ENCODE measurements around the gene DMD.
A peak's percentile ranks its signal among the peaks of the same experiment; 100 is the strongest.

Gene DMD

GRCh38 chrX:31154946-31155345, 2056.4 kb downstream of the DMD start:
- DNase-seq, result no peak

GRCh38 chrX:31153475-31154047, 2057.8 kb downstream of the DMD start:
- DNase-seq, result no peak

- DNase-seq, result no peak
Observed at GRCh38 chrX:31147175-31147574, 2064.2 kb downstream of the DMD start.

GRCh38 chrX:31139961-31140360, 2071.4 kb downstream of the DMD start:
- DNase-seq, result peak in 3 of 4 experiments; percentile 4 to 59 (median 57)

- DNase-seq, result no peak
Observed at GRCh38 chrX:31138124-31138523, 2073.2 kb downstream of the DMD start.

GRCh38 chrX:31136144-31136611, 2075.2 kb downstream of the DMD start:
- DNase-seq, result peak in 2 of 4 experiments; percentile 21 to 29

- DNase-seq, result no peak
Observed at GRCh38 chrX:31132821-31133241, 2078.5 kb downstream of the DMD start.

GRCh38 chrX:31130457-31131220, 2080.7 kb downstream of the DMD start:
- DNase-seq, result no peak

- DNase-seq, result peak; percentile 13 to 57 (median 37)
Observed at GRCh38 chrX:31128855-31129254, 2082.5 kb downstream of the DMD start.

- no peak for DNase-seq
Observed at GRCh38 chrX:31127716-31128115, 2083.6 kb downstream of the DMD start.

GRCh38 chrX:31126205-31126604, 2085.1 kb downstream of the DMD start:
- DNase-seq, result peak in 1 of 4 experiments; percentile 1

GRCh38 chrX:31124536-31124935, 2086.8 kb downstream of the DMD start:
- no peak for DNase-seq

GRCh38 chrX:31123335-31123734, 2088.0 kb downstream of the DMD start:
- DNase-seq, result no peak

- DNase-seq, result no peak
Observed at GRCh38 chrX:31117266-31117665, 2094.1 kb downstream of the DMD start.

- no peak for DNase-seq
Observed at GRCh38 chrX:31115398-31115797, 2096.0 kb downstream of the DMD start.

- DNase-seq, result no peak
Observed at GRCh38 chrX:31114858-31115257, 2096.5 kb downstream of the DMD start.

GRCh38 chrX:31112226-31112999, 2098.9 kb downstream of the DMD start:
- DNase-seq, result no peak

GRCh38 chrX:31110657-31111056, 2100.7 kb downstream of the DMD start:
- DNase-seq, result no peak

- DNase-seq, result peak in 3 of 4 experiments; percentile 12 to 26 (median 21)
Observed at GRCh38 chrX:31099536-31100090, 2111.7 kb downstream of the DMD start.

- no peak for DNase-seq
Observed at GRCh38 chrX:31098079-31098478, 2113.3 kb downstream of the DMD start.

GRCh38 chrX:31093639-31093975, 2117.7 kb downstream of the DMD start:
- DNase-seq, result no peak

GRCh38 chrX:31092970-31093638, 2118.2 kb downstream of the DMD start:
- no peak for DNase-seq

- no peak for DNase-seq
Observed at GRCh38 chrX:31092476-31092875, 2118.9 kb downstream of the DMD start.

All from suppressor macrophage (primary cell).